OCI-LY3 (cell line): Measurements from ENCODE around the gene GJD2.

ENCODE experiments used
- H2AFZ ChIP-seq: fragments of 200-600, 300-600 bp; shearing (Covaris generic); 2 replicates; pipeline ENCODE4 v1.6.0; 2014; ENCODE audit warnings: antibody characterized with exemption, low read depth, low read length
- H3K27ac ChIP-seq: fragments of 200-600, 300-600 bp; sonication (generic); 2 replicates; pipeline ENCODE4 v1.5.1; 2014; ENCODE audit warnings: mild to moderate bottlenecking, low read length, moderate library complexity, mixed read lengths
- H3K27me3 ChIP-seq: fragments of 200-600, 300-600 bp; sonication (generic); 2 replicates; pipeline ENCODE4 v1.6.1; 2014; ENCODE audit warnings: low read depth, low read length, mixed read lengths
- H3K36me3 ChIP-seq: fragments of 200-600, 300-600 bp; sonication (generic); replicated peaks from 2 replicates; pipeline ENCODE3; 2014; ENCODE audit warnings: low read depth, low read length, mixed read lengths
- H3K4me1 ChIP-seq: fragments of 300-600, 200-600 bp; sonication (generic); 2 replicates; pipeline ENCODE4 v1.6.1; 2014; ENCODE audit warnings: low read length, mixed read lengths
- H3K4me2 ChIP-seq: fragments of 200-600, 300-600 bp; sonication (generic); 2 replicates; pipeline ENCODE4 v1.6.1; 2014; ENCODE audit warnings: low read length, mixed read lengths
- H3K4me3 ChIP-seq: fragments of 300-600, 200-600 bp; sonication (generic); 2 replicates; pipeline ENCODE4 v1.5.1; 2014; ENCODE audit warnings: antibody characterized with exemption, mild to moderate bottlenecking, low read length, moderate library complexity
- H3K79me2 ChIP-seq: fragments of 300-600, 200-600 bp; shearing (Covaris generic); 2 replicates; pipeline ENCODE4 v1.6.1; 2014; ENCODE audit warnings: mild to moderate bottlenecking, low read length, mixed read lengths
- H3K9ac ChIP-seq: fragments of 300-600, 200-600 bp; shearing (Covaris generic); 2 replicates; pipeline ENCODE4 v1.6.0; 2014; ENCODE audit warnings: mild to moderate bottlenecking, low read length, moderate library complexity
- H3K9me3 ChIP-seq: fragments of 200-600, 300-600 bp; shearing (Covaris generic); 2 replicates; pipeline ENCODE4 v1.6.1; 2014; ENCODE audit warnings: low read length, mixed read lengths; ENCODE audit not compliant: insufficient read depth
- H4K20me1 ChIP-seq: fragments of 200-600, 300-600 bp; sonication (generic); 2 replicates; pipeline ENCODE4 v1.6.1; 2016; ENCODE audit warnings: low read length, mixed read lengths; ENCODE audit not compliant: insufficient read depth
- CTCF ChIP-seq: fragments of 200-600, 300-600 bp; sonication (generic); IDR thresholded peaks from 2 replicates; pipeline ENCODE4 v1.5.1; 2014; ENCODE audit warnings: antibody characterized with exemption, low read length, low read depth
- EZH2phosphoT487 ChIP-seq: fragments of 200-600 bp; shearing (Covaris generic); IDR thresholded peaks from 2 replicates; pipeline ENCODE4 v1.6.1; 2018; ENCODE audit warnings: antibody characterized with exemption, mixed run types, low read depth

Gene GJD2

GRCh38 chr15:34737477-34737876 is 17.3 kb downstream of the GJD2 start:
- TF ChIP-seq CTCF (no peak), EZH2phosphoT487 (no peak)

DNA sequence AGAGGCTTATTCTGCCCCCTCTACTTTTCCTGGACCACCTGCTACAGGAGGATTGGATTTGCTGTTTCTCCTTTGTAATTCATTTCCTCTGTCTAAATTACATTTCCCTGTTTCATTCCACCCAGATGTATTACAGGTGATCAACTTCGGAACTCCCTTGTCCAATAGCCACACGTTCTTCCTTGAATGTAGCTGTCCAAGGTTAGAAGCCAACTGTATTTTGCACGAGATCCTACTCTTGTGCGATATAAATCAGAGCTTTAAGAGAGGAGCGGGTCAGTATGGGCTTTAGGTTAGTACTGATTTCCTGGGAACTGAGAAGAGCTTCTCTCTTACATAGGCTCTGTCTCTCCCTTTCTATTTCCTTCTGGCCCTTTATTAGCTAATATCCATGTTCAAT is 20.5 kb downstream of the GJD2 start:
- peaks cover 37% of the 10 kb centered on the region for H3K27me3 ChIP-seq
- no peaks in the 10 kb centered on the region for H3K79me2 ChIP-seq
- H3K9ac ChIP-seq, result no peak overlapping the region
- no peaks in the 10 kb centered on the region for H3K9me3 ChIP-seq
- H4K20me1 ChIP-seq, result no peaks in the 10 kb centered on the region
- no peak for TF ChIP-seq EZH2phosphoT487
- no peak for TF ChIP-seq CTCF
- H3K36me3 ChIP-seq, result no peaks in the 10 kb centered on the region
- H3K4me3 ChIP-seq, result no peak overlapping the region
- no peak overlapping the region for H3K27ac ChIP-seq
- no peaks in the 10 kb centered on the region for H3K4me1 ChIP-seq
- no peak overlapping the region for H3K4me2 ChIP-seq
- H2AFZ ChIP-seq, result no peak overlapping the region

More at GRCh38 chr15:34737477-34737876, 17.3 kb downstream of the GJD2 start:
- H4K20me1 ChIP-seq, result no peaks in the 10 kb centered on the region
- no peak overlapping the region for H2AFZ ChIP-seq
- no peaks in the 10 kb centered on the region for H3K79me2 ChIP-seq
- no peak overlapping the region for H3K4me3 ChIP-seq
- no peak overlapping the region for H3K27ac ChIP-seq
- no peaks in the 10 kb centered on the region for H3K9me3 ChIP-seq
- no peaks in the 10 kb centered on the region for H3K36me3 ChIP-seq
- H3K27me3 ChIP-seq, result peaks cover 50% of the 10 kb centered on the region
- no peaks in the 10 kb centered on the region for H3K4me1 ChIP-seq
- H3K4me2 ChIP-seq, result no peak overlapping the region
- H3K9ac ChIP-seq, result no peak overlapping the region

- Histone ChIP-seq H4K20me1 (no peaks in the 10 kb centered on the region), H3K36me3 (no peaks in the 10 kb centered on the region)
- no peak for TF ChIP-seq CTCF
- no peak for TF ChIP-seq EZH2phosphoT487
These were observed 21.2 kb downstream of the GJD2 start for GRCh38 chr15:34733621-34734020.

GRCh38 chr15:34732430-34732829 is 22.4 kb downstream of the GJD2 start:
- Histone ChIP-seq H3K27me3 (peaks cover 25% of the 10 kb centered on the region), H3K4me3 (no peak overlapping the region), H3K9ac (no peak overlapping the region), H3K4me1 (no peaks in the 10 kb centered on the region), H3K79me2 (no peaks in the 10 kb centered on the region), H2AFZ (no peak overlapping the region), H3K4me2 (no peak overlapping the region), H3K36me3 (no peaks in the 10 kb centered on the region), H4K20me1 (no peaks in the 10 kb centered on the region), H3K9me3 (no peaks in the 10 kb centered on the region), H3K27ac (no peak overlapping the region)
- TF ChIP-seq CTCF (no peak), EZH2phosphoT487 (no peak)

More at GRCh38 chr15:34733621-34734020, 21.2 kb downstream of the GJD2 start:
- H3K9me3 ChIP-seq, result no peaks in the 10 kb centered on the region
- peaks cover 31% of the 10 kb centered on the region for H3K27me3 ChIP-seq
- no peak overlapping the region for H2AFZ ChIP-seq
- H3K4me2 ChIP-seq, result no peak overlapping the region
- no peaks in the 10 kb centered on the region for H3K4me1 ChIP-seq
- no peak overlapping the region for H3K4me3 ChIP-seq
- no peak overlapping the region for H3K9ac ChIP-seq
- no peaks in the 10 kb centered on the region for H3K79me2 ChIP-seq
- no peak overlapping the region for H3K27ac ChIP-seq
